Mucosa of stomach (tissue), 1 donor: ENCODE data around the gene AQP9.

Experiments
- H3K27me3 ChIP-seq: one replicate; pipeline ENCODE4 v1.7.0; 2013; ENCODE audit warnings: mild to moderate bottlenecking, low read length; ENCODE audit not compliant: control insufficient read depth, insufficient read depth
- H3K36me3 ChIP-seq: one replicate; pipeline ENCODE4 v1.7.0; 2013; ENCODE audit warnings: low read length; ENCODE audit not compliant: control insufficient read depth, insufficient read depth
- H3K4me1 ChIP-seq: one replicate; pipeline ENCODE4 v1.7.0; 2013; ENCODE audit warnings: mild to moderate bottlenecking, low read length; ENCODE audit not compliant: control insufficient read depth, insufficient read depth
- H3K4me3 ChIP-seq: one replicate; pipeline ENCODE4 v1.7.0; 2013; ENCODE audit warnings: low read length
- H3K9ac ChIP-seq: one replicate; pipeline ENCODE4 v1.7.0; 2013; ENCODE audit warnings: mild to moderate bottlenecking, low read length, moderate library complexity
- H3K9me3 ChIP-seq: one replicate; pipeline ENCODE4 v1.7.0; 2013; ENCODE audit warnings: mild to moderate bottlenecking, low read length, moderate library complexity; ENCODE audit not compliant: control insufficient read depth
- donor health status: Pancreatic carcinoma.

AQP9 gene

DNA sequence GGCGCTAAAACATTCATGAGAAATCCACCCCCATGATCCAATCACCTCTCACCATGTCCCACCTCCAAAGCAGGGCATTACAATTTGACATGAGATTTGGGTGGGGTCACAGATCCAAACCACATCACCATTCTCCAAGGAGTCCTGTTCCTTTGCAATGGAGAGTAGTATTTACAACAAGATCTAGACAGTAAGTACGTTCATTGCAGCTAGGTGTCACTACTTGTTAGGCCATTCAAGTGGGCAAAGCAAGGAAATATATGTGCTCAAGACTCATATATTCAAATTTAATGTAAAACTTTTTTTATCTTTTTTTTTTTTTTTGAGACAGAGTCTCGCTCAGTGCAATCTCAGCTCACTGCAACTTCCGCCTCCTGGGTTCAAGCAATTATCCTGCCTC is 79.3 kb downstream of the AQP9 start:
- Histone ChIP-seq H3K4me1 (no peaks in the 10 kb centered on the region), H3K36me3 (no peaks in the 10 kb centered on the region), H3K4me3 (no peak overlapping the region), H3K9me3 (no peaks in the 10 kb centered on the region), H3K9ac (no peak overlapping the region), H3K27me3 (no peaks in the 10 kb centered on the region)

DNA sequence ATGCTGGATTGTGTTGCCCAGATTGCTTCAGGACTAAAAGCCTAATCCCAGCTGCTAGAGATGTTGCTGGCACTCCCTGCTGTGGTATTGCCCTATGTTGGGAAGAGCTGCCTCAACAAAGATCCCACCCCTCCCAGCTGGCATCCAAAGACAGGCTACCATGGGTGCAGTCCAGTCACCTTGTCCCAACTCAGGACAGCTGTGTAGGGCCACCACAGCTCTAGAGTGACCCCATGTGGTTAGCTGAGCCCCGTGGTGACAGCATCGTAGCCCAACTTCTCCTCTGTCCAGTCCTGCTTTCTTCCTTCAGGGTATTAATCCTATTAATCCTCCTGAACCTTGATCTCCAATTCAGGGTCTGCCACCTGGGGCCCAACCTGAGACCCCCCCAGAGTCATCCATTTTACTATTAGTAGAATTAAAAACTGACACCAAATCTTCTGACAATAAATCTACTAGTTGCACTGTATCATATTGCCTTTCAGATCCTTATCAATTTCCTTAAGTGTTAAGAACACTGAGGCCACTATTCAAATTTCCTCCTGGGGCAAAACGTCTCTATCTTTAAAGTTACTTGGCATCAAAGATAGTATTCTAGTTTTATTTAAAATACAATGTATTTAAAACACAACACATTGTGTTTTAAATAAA is 83.5 kb downstream of the AQP9 start:
- Histone ChIP-seq H3K4me1 (no peaks in the 10 kb centered on the region), H3K36me3 (no peaks in the 10 kb centered on the region), H3K27me3 (no peaks in the 10 kb centered on the region), H3K9ac (no peak overlapping the region), H3K9me3 (no peaks in the 10 kb centered on the region), H3K4me3 (no peak overlapping the region)

DNA sequence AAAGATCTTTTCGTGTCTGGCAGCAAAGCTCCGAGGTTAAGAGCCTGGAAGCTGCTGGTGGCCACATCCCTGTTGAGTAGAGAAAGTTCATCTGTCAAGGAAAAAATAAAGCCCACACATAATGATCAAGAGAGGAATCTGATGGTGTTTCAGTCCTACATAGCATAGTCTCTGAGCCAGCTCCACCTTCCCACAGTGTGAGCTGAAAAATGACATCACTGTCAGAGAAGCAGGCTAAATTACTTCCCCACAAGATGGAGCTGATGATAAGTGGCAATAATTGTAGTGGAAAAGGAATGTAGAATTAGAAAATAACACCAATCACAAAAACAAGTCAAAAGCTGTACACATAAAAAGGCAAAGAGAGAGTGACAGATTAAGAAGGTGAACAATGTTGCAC is 84.5 kb downstream of the AQP9 start:
- H3K9ac ChIP-seq = no peak overlapping the region
- H3K36me3 ChIP-seq = no peaks in the 10 kb centered on the region
- no peaks in the 10 kb centered on the region for H3K4me1 ChIP-seq
- H3K27me3 ChIP-seq = no peaks in the 10 kb centered on the region
- H3K9me3 ChIP-seq = no peaks in the 10 kb centered on the region
- no peak overlapping the region for H3K4me3 ChIP-seq

DNA sequence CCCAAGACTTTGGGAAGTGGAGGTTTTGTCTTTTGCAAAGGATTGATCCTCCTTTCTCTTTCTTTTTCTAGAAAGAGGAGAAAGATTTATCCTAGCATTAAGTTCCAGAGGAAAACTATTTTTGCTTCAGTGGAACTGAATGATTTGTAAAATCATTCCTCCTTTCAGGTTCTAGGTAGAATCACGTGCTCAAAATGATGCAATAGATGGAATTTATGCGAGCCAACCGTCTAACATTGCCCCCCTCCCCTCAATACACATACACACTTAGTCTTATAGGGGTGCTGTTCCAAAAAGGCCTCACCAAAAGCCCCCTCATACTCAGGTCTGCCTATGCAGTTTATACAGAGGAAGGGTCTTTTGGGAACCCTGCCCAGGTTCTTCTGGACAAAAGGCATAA is 85.3 kb downstream of the AQP9 start:
- no peaks in the 10 kb centered on the region for H3K27me3 ChIP-seq
- H3K36me3 ChIP-seq = no peaks in the 10 kb centered on the region
- no peaks in the 10 kb centered on the region for H3K4me1 ChIP-seq
- no peaks in the 10 kb centered on the region for H3K9me3 ChIP-seq
- no peak overlapping the region for H3K4me3 ChIP-seq
- no peak overlapping the region for H3K9ac ChIP-seq

DNA sequence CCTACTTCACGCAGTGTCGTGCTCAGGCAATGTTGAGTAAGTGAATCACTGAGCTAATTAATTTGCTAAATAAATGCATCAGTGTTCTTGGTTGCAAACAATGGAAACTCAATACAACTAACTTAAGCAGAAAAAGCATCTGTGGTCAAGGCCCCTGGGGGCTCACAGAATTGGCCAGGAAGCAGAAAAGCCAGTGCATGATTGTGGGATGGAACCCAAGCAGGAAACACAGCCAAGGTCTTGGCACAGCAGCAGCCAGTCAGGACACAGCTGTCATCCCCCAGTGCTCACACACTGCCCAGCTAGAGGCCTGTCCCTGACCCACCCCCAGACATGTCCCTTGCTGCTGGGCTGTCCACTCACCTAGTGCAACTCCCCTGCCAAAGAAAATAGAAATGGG is 85.9 kb downstream of the AQP9 start:
- no peak overlapping the region for H3K4me3 ChIP-seq
- H3K27me3 ChIP-seq = no peaks in the 10 kb centered on the region
- H3K9me3 ChIP-seq = no peaks in the 10 kb centered on the region
- H3K4me1 ChIP-seq = no peaks in the 10 kb centered on the region
- H3K9ac ChIP-seq = no peak overlapping the region
- H3K36me3 ChIP-seq = no peaks in the 10 kb centered on the region

DNA sequence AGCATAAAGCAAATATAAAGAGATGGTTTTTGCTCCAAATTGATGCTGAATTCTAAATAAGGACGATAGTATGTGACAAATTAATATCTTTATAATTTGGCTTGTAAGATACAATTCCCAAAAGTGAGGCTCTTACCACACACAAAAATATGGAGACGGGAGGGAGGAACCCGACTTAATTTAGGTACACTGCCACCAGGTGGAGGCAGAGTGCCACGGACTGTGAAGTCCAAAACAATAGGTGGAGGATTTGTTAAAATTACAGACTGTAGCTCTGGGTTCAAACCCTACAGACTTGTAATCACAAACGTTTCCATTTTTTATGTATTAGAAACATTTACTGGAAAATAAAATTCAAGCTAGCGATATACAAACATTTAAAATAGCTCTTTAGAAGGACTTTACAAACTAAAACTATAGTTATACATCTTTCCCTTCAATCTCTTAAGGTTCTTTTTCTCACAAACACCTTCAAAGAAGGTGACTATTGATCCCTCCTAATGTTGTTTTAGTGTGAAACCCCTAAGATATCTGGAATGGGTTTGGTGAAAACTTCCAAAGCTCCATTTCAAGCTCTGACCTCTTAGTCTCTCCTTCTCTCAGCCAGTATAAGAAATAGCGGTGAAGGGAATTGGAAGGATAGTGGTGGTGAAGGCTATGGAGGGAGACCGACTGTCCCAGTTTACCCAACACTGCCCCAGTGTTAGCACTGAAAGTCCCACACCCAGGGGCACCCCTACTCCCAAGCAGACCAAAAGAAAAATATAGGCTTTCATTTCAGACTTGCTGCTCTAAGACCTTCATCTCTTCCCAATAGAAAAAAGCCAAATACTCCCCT is 89.7 kb downstream of the AQP9 start:
- Histone ChIP-seq H3K36me3 (no peaks in the 10 kb centered on the region), H3K4me3 (no peak overlapping the region), H3K9ac (no peak overlapping the region), H3K9me3 (no peaks in the 10 kb centered on the region), H3K27me3 (no peaks in the 10 kb centered on the region), H3K4me1 (no peaks in the 10 kb centered on the region)

DNA sequence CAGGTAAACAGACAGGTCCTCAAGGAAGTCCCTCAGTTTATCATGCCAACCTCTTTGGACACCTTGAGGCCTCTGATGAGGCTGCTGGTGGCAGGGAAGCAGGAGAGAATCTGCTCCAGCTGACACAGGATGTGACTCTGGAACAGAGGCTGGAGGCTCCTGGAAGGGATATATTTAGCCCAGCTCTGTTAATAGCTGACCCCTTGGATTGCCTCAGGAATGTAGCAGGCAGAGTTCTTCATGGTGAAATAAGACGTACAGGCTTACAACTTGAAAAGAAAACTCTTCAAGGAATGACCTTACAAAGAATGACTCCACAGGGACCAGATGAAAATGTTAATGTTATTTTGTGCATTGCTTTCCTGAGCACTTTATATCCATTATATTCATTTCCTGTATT is 90.5 kb downstream of the AQP9 start:
- Histone ChIP-seq H3K4me1 (no peaks in the 10 kb centered on the region), H3K9me3 (no peaks in the 10 kb centered on the region), H3K27me3 (no peaks in the 10 kb centered on the region), H3K36me3 (no peaks in the 10 kb centered on the region), H3K9ac (no peak overlapping the region), H3K4me3 (no peak overlapping the region)

DNA sequence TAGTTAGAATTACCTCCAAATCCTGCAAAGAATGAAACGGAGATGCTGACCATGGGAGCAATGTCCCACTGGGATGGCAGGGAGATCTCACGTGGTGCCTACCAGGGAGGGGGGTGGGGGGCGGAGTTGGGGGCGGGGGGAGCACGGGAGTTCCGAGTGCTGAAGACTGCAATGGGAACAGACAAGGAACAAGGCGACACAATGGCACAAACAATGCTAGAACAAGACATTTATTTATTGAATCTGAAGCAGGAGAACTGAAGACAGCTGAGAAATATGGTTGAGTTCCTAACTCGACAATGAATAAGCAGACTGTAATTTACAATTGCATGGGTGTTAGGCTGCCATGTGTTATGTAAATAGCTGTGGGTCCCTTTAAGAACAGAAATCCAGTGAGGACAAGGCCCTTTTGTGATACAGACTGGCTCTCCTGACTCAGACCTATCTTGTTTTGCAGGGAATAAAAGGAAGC is 91.2 kb downstream of the AQP9 start:
- Histone ChIP-seq H3K9ac (no peak overlapping the region), H3K9me3 (no peaks in the 10 kb centered on the region), H3K4me1 (no peaks in the 10 kb centered on the region), H3K4me3 (no peak overlapping the region), H3K36me3 (no peaks in the 10 kb centered on the region), H3K27me3 (no peaks in the 10 kb centered on the region)

DNA sequence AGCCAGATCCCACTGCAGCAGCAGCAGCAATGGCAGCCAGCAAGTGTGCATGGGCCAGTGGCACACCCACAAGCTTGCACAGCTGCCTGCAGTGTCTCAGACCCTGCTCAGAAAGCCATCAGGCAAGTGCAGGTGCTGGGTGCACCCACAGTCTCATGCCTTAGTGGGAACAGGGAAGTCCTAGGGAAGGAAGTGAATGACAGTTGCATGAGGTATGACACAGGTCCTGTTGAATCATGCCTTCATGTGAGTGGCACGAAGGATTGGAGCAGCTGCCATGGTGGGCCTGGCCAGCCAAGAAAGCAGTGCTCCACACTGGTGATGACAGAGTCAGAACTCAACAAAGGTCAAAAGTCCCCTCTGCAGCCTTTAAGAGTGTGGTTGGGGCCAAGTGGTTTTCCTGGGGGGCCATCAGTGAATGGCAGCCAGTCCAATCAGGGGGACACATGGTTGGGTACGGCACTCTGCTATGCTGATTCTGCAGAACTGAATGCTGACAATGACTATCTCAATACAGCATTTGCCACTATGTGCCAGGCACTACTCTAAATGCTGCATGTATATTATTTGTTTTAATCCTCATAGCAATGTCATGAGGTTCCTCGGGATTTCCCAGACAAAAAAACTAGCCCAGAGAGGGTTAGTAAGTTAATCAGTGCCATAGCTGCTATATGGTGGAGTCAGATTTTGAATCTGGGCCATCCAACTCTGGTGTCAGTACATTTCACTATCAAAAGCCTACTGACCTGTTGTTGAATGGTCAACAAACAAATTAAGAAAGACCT is 94.3 kb downstream of the AQP9 start:
- no peaks in the 10 kb centered on the region for H3K4me1 ChIP-seq
- no peak overlapping the region for H3K9ac ChIP-seq
- no peaks in the 10 kb centered on the region for H3K36me3 ChIP-seq
- no peaks in the 10 kb centered on the region for H3K27me3 ChIP-seq
- no peaks in the 10 kb centered on the region for H3K9me3 ChIP-seq
- H3K4me3 ChIP-seq = no peak overlapping the region

DNA sequence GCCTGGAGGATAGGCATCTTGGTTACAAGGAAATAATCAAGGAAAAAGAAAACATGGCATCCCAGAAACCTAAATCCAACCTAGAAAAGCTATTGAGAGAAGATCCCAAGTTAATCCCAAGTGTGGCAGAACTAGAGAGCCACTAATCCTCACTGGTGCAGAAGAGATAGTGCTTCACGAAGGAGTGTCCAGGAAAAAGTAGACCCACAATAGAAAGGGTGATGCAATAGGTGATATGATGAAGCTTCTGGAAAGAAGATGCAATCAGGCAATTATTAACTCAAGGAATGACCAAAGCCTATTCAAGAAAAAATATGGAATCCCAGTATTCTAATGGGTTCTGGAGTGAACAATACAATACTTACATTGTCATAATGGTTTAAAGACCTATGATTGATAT is 95.2 kb downstream of the AQP9 start:
- no peaks in the 10 kb centered on the region for H3K27me3 ChIP-seq
- no peaks in the 10 kb centered on the region for H3K36me3 ChIP-seq
- no peaks in the 10 kb centered on the region for H3K4me1 ChIP-seq
- no peak overlapping the region for H3K9ac ChIP-seq
- H3K9me3 ChIP-seq = no peaks in the 10 kb centered on the region
- H3K4me3 ChIP-seq = no peak overlapping the region
